Effector memory CD8-positive, alpha-beta T cell (primary cell): ENCODE results near the gene ABCA2.
"Not testable (repeated sequence)": the region's sequence is repeated elsewhere in the genome, so short reads cannot be mapped to it uniquely, and the experiment has no call there.

Source experiments
- ATAC-seq: fragments of 150-1000 bp; cut with Tn5 transposase; replicated peaks from 2 replicates; pipeline ENCODE4 v1.10.0; 2021; ENCODE audit warnings: mild to moderate bottlenecking, moderate library complexity
- DNase-seq, 3 experiments: peaks; one replicate each; pipeline ENCODE4 v3.0.0; 2021
- H3K27ac Mint-ChIP-seq, 2 donors: one replicate each; pipeline ENCODE4 v1.8.0; 2022; ENCODE audit warnings: mild to moderate bottlenecking in 2 of 2, mixed read lengths in 2 of 2, moderate library complexity in 2 of 2
- H3K27me3 Mint-ChIP-seq, 2 donors: one replicate each; pipeline ENCODE4 v1.8.0; 2022; ENCODE audit warnings: mixed read lengths in 2 of 2
- H3K36me3 Mint-ChIP-seq: one replicate; pipeline ENCODE4 v1.8.0; 2022; ENCODE audit warnings: mild to moderate bottlenecking, moderate library complexity, mixed read lengths; ENCODE audit not compliant: insufficient read depth
- H3K4me1 Mint-ChIP-seq, 2 donors: one replicate each; pipeline ENCODE4 v1.8.0; 2022; ENCODE audit warnings: low read depth in 2 of 2, mixed read lengths in 2 of 2
- H3K4me3 Mint-ChIP-seq, 2 donors: one replicate each; pipeline ENCODE4 v1.8.0; 2022; ENCODE audit warnings: mild to moderate bottlenecking in 2 of 2, mixed read lengths in 2 of 2, moderate library complexity in 2 of 2
- H3K9me3 Mint-ChIP-seq, 2 donors: one replicate each; pipeline ENCODE4 v1.8.0; 2022; ENCODE audit warnings: mixed read lengths in 2 of 2

ABCA2 gene

GRCh38 chr9:137034709-137035506 is 6.9 kb upstream of the ABCA2 start:
- no peaks in the 10 kb centered on the region for H3K9me3 Mint-ChIP-seq

GRCh38 chr9:137034039-137034708 is 6.1 kb upstream of the ABCA2 start:
- Mint-ChIP-seq H3K4me1 (peaks cover 39 to 48% of the 10 kb centered on the region in 2 donors), H3K36me3 (peaks cover 31% of the 10 kb centered on the region), H3K27ac (peak overlapping the region; percentile 69 to 92), H3K27me3 (no peaks in the 10 kb centered on the region), H3K4me3 (peak overlapping the region; percentile 84 to 94), H3K9me3 (no peaks in the 10 kb centered on the region)
- no peak for DNase-seq
- ATAC-seq: no peak

More at GRCh38 chr9:137034709-137035506, 6.9 kb upstream of the ABCA2 start:
- Mint-ChIP-seq H3K4me1 (peaks cover 33 to 41% of the 10 kb centered on the region in 2 donors), H3K4me3 (peak overlapping the region; percentile 84 to 94), H3K36me3 (peaks cover 25% of the 10 kb centered on the region), H3K27ac (peak overlapping the region; percentile 69 to 92), H3K27me3 (no peaks in the 10 kb centered on the region)
- peak; percentile 84 to 87 (median 84) for DNase-seq
- peak; percentile 65 for ATAC-seq

- Mint-ChIP-seq H3K4me3 (peak overlapping the region; percentile 38 to 94), H3K4me1 (peaks cover 39 to 49% of the 10 kb centered on the region in 2 donors), H3K27ac (peak overlapping the region in 1 of 2 donors; percentile 92), H3K36me3 (peaks cover 34% of the 10 kb centered on the region)
- not testable (repeated sequence) for ATAC-seq, H3K27me3 Mint-ChIP-seq, H3K9me3 Mint-ChIP-seq, DNase-seq
Measured at GRCh38 chr9:137033481-137033880, 5.4 kb upstream of the ABCA2 start.

GRCh38 chr9:137032858-137033257 is 4.8 kb upstream of the ABCA2 start:
- Mint-ChIP-seq H3K4me1 (peaks cover 39 to 49% of the 10 kb centered on the region in 2 donors), H3K9me3 (no peaks in the 10 kb centered on the region), H3K27me3 (no peaks in the 10 kb centered on the region), H3K36me3 (peaks cover 34% of the 10 kb centered on the region), H3K4me3 (peak overlapping the region; percentile 78 to 94), H3K27ac (peak overlapping the region in 1 of 2 donors; percentile 92)
- ATAC-seq: peak; percentile 35
- DNase-seq: peak in 2 of 3 experiments; percentile 42 to 48

GRCh38 chr9:137031904-137032640 is 4.0 kb upstream of the ABCA2 start, which contains the start of gene FUT7:
Gene FUT7, minus strand, starts transcription at chr9:137032088. Its CDS starts 97 bp downstream, at chr9:137031991.
- peak within 1 kb of the TSS; percentile 79 to 94 for H3K4me3 Mint-ChIP-seq
- peaks cover 42 to 53% of the 10 kb centered on the region in 2 donors for H3K4me1 Mint-ChIP-seq
- peak within 1 kb of the TSS; percentile 41 to 93 for H3K27ac Mint-ChIP-seq
- no peaks in the 10 kb centered on the region for H3K27me3 Mint-ChIP-seq
- peaks cover 37% of the 10 kb centered on the region for H3K36me3 Mint-ChIP-seq
- H3K9me3 Mint-ChIP-seq: no peaks in the 10 kb centered on the region
- DNase-seq: peak in 2 of 3 experiments; percentile 39 to 46
- peak; percentile 16 for ATAC-seq

GRCh38 chr9:137030538-137031527 is 2.8 kb upstream of the ABCA2 start:
- H3K36me3 Mint-ChIP-seq: peaks cover 35% of the 10 kb centered on the region
- peak; percentile 40 to 45 (median 44) for DNase-seq
- H3K4me1 Mint-ChIP-seq: peaks cover 53 to 60% of the 10 kb centered on the region in 2 donors
- H3K27me3 Mint-ChIP-seq: no peaks in the 10 kb centered on the region
- H3K4me3 Mint-ChIP-seq: peak overlapping the region; percentile 79 to 94
- peak; percentile 10 for ATAC-seq
- no peaks in the 10 kb centered on the region for H3K9me3 Mint-ChIP-seq
- peak overlapping the region; percentile 41 to 93 for H3K27ac Mint-ChIP-seq

- peaks cover 33% of the 10 kb centered on the region for H3K36me3 Mint-ChIP-seq
- H3K4me1 Mint-ChIP-seq: peaks cover 51 to 55% of the 10 kb centered on the region in 2 donors
- H3K27ac Mint-ChIP-seq: peak overlapping the region; percentile 41 to 93
- peak overlapping the region; percentile 86 to 94 for H3K4me3 Mint-ChIP-seq
- DNase-seq (no peak), ATAC-seq (no peak)
- H3K9me3 Mint-ChIP-seq: no peaks in the 10 kb centered on the region
- H3K27me3 Mint-ChIP-seq: no peaks in the 10 kb centered on the region
Measured at GRCh38 chr9:137030006-137030405, 2.0 kb upstream of the ABCA2 start.

GRCh38 chr9:137029058-137029936 is 1.3 kb upstream of the ABCA2 start:
- H3K27me3 Mint-ChIP-seq: no peaks in the 10 kb centered on the region
- H3K36me3 Mint-ChIP-seq: peaks cover 36% of the 10 kb centered on the region
- H3K9me3 Mint-ChIP-seq: no peaks in the 10 kb centered on the region
- H3K4me3 Mint-ChIP-seq: peak overlapping the region; percentile 86 to 94
- DNase-seq: peak; percentile 61 to 68 (median 63)
- ATAC-seq: peak; percentile 15
- peaks cover 48 to 49% of the 10 kb centered on the region in 2 donors for H3K4me1 Mint-ChIP-seq
- H3K27ac Mint-ChIP-seq: peak overlapping the region; percentile 31 to 93

GRCh38 chr9:137028263-137029057 is 423 bp upstream of the ABCA2 start:
- peaks cover 42 to 47% of the 10 kb centered on the region in 2 donors for H3K4me1 Mint-ChIP-seq
- peaks cover 36% of the 10 kb centered on the region for H3K36me3 Mint-ChIP-seq
- no peaks in the 10 kb centered on the region for H3K9me3 Mint-ChIP-seq
- H3K27me3 Mint-ChIP-seq: no peaks in the 10 kb centered on the region
- DNase-seq: peak; percentile 55 to 66 (median 63)
- ATAC-seq: peak; percentile 54
- peak overlapping the region; percentile 31 to 93 for H3K27ac Mint-ChIP-seq
- peak overlapping the region; percentile 86 to 94 for H3K4me3 Mint-ChIP-seq

- Mint-ChIP-seq H3K4me3 (peak overlapping the region; percentile 90 to 91), H3K27ac (peak overlapping the region; percentile 60 to 78), H3K27me3 (no peaks in the 10 kb centered on the region), H3K36me3 (peaks cover 38% of the 10 kb centered on the region), H3K9me3 (no peaks in the 10 kb centered on the region), H3K4me1 (peaks cover 33 to 39% of the 10 kb centered on the region in 2 donors)
- ATAC-seq (no peak), DNase-seq (no peak)
Measured at GRCh38 chr9:137026828-137027227, 1.2 kb downstream of the ABCA2 start.

GRCh38 chr9:137026384-137026783 is 1.7 kb downstream of the ABCA2 start:
- no peaks in the 10 kb centered on the region for H3K9me3 Mint-ChIP-seq
- peak overlapping the region in 1 of 2 donors; percentile 78 for H3K27ac Mint-ChIP-seq
- no peaks in the 10 kb centered on the region for H3K27me3 Mint-ChIP-seq
- no peak for ATAC-seq
- no peak for DNase-seq
- peaks cover 31 to 39% of the 10 kb centered on the region in 2 donors for H3K4me1 Mint-ChIP-seq
- peaks cover 38% of the 10 kb centered on the region for H3K36me3 Mint-ChIP-seq
- H3K4me3 Mint-ChIP-seq: peak overlapping the region; percentile 90 to 91
